Panc1 (cell line): ENCODE results near the gene CD80.

Experiments used
- CTCF ChIP-seq: fragments of 450-650 bp; IDR thresholded peaks from 2 replicates; pipeline ENCODE4 v1.5.1; 2017; ENCODE audit warnings: mild to moderate bottlenecking
- POLR2AphosphoS5 ChIP-seq: IDR thresholded peaks from 2 replicates; pipeline ENCODE4 v1.6.1; 2012; ENCODE audit warnings: mild to moderate bottlenecking, low read depth, low read length, moderate library complexity
- REST ChIP-seq, 2 experiments: IDR thresholded peaks; 2 replicates each; pipeline ENCODE4 v1.6.1; 2011 to 2012; ENCODE audit warnings: low read depth in 2 of 2, control low read depth in 1 of 2, low read length in 1 of 2, mild to moderate bottlenecking in 1 of 2, moderate library complexity in 1 of 2; ENCODE audit not compliant: insufficient read depth in 1 of 2
- SIN3A ChIP-seq: IDR thresholded peaks from 2 replicates; pipeline ENCODE4 v1.6.1; 2012; ENCODE audit warnings: low read depth, mild to moderate bottlenecking, low read length, moderate library complexity, borderline replicate concordance; ENCODE audit not compliant: insufficient read depth
- TCF7L2 ChIP-seq: IDR thresholded peaks from 2 replicates; pipeline ENCODE4 v1.6.1; 2011; ENCODE audit warnings: mild to moderate bottlenecking, low read depth, low read length, inconsistent platforms

- no peak for TF ChIP-seq POLR2AphosphoS5
- TF ChIP-seq CTCF, result no peak
- no peak for TF ChIP-seq TCF7L2
- TF ChIP-seq SIN3A, result no peak
- no peak for TF ChIP-seq REST (IDR thresholded peaks at IDR 0.05; ENCODE audit: insufficient read depth in 1 of 2, low read depth in 2 of 2, low read length in 1 of 2)
Observed at GRCh38 chr3:119547227-119547626, 12.2 kb downstream of the CD80 start.
